PC-9 (cell line): ENCODE data around the gene HLA-DRB5. TPM values are rescaled to one million over a fixed set of nuclear protein-coding genes. Genes with fewer than 3 reads are reported as not detected.
A peak's percentile ranks its signal among the peaks of the same experiment; 100 is the strongest.
"Not testable (repeated sequence)": the region's sequence is repeated elsewhere in the genome, so short reads cannot be mapped to it uniquely, and the experiment has no call there.

Experiments
- BruUV-seq: library from RNA; stranded (reverse); fragments of 400-500 nt; replicated peaks from 2 replicates; lab custom pipeline; 2021; lab: Mats Ljungman, UMichigan
- CTCF ChIA-PET: fragments of 300-600 bp; sonication (Branson Sonifier 250); formaldehyde crosslinking; loops from one replicate; lab custom pipeline; 2022; ENCODE audit warnings: antibody characterized with exemption; lab: Charles Lee
- POLR2A ChIA-PET: fragments of 300-600 bp; sonication (Branson Sonifier 250); formaldehyde crosslinking; loops from one replicate; lab custom pipeline; 2022; ENCODE audit warnings: antibody characterized with exemption; ENCODE audit not compliant: unreplicated experiment; lab: Charles Lee
- DNase-seq, 2 experiments: peaks; one replicate each; pipeline versions ENCODE4 v3.0.0 to v3.0.0-alpha.2; 2015 to 2022; ENCODE audit warnings: mixed read lengths in 1 of 2
- H2AFZ ChIP-seq: fragments of 200-600 bp; sonication (generic); 2 replicates; pipeline ENCODE4 v1.8.1; 2017; ENCODE audit warnings: antibody characterized with exemption
- H3F3A ChIP-seq: fragments of 200-600 bp; sonication (generic); 2 replicates; pipeline ENCODE4 v1.8.1; 2017; ENCODE audit warnings: antibody characterized with exemption, mild to moderate bottlenecking, low read depth; ENCODE audit not compliant: insufficient read depth
- H3K27ac ChIP-seq: fragments of 200-600 bp; sonication (generic); 2 replicates; pipeline ENCODE4 v1.6.1; 2016; ENCODE audit warnings: mixed run types
- H3K27me3 ChIP-seq: fragments of 200-600 bp; sonication (generic); 2 replicates; pipeline ENCODE4 v1.6.1; 2016; ENCODE audit warnings: low read depth, mixed run types; ENCODE audit not compliant: insufficient read depth
- H3K36me3 ChIP-seq: fragments of 200-600 bp; sonication (generic); 2 replicates; pipeline ENCODE4 v1.6.1; 2016; ENCODE audit warnings: low read depth, mixed run types
- H3K4me1 ChIP-seq: fragments of 200-600 bp; sonication (generic); replicated peaks from 2 replicates; pipeline ENCODE4 v1.6.1; 2016; ENCODE audit warnings: mixed run types; ENCODE audit not compliant: insufficient read depth
- H3K4me2 ChIP-seq: fragments of 200-600 bp; sonication (generic); 2 replicates; pipeline ENCODE4 v1.6.1; 2017; ENCODE audit warnings: mixed run types
- H3K4me3 ChIP-seq: fragments of 200-600 bp; sonication (generic); 2 replicates; pipeline ENCODE4 v1.6.1; 2016; ENCODE audit warnings: mixed run types
- H3K79me2 ChIP-seq: fragments of 200-600 bp; sonication (generic); 2 replicates; pipeline ENCODE4 v1.6.1; 2017; ENCODE audit warnings: low read depth, mixed run types
- H3K9me2 ChIP-seq: fragments of 200-600 bp; sonication (generic); 2 replicates; pipeline ENCODE4 v1.8.1; 2017; ENCODE audit warnings: mild to moderate bottlenecking; ENCODE audit not compliant: insufficient read depth
- H3K9me3 ChIP-seq: fragments of 200-600 bp; sonication (generic); 2 replicates; pipeline ENCODE4 v1.8.1; 2016; ENCODE audit warnings: low read depth; ENCODE audit not compliant: insufficient read depth
- H4K20me1 ChIP-seq: fragments of 200-600 bp; sonication (generic); 2 replicates; pipeline ENCODE4 v1.8.1; 2017; ENCODE audit not compliant: insufficient read depth
- CTCF ChIP-seq: fragments of 200-600 bp; sonication (generic); conservative IDR thresholded peaks from 2 replicates; pipeline ENCODE4 v1.6.1; 2017; ENCODE audit warnings: mixed run types, antibody characterized with exemption, mild to moderate bottlenecking, moderate library complexity
- EZH2 ChIP-seq: fragments of 200-600 bp; sonication (generic); IDR thresholded peaks from 2 replicates; pipeline ENCODE4 v1.8.0; 2017; ENCODE audit warnings: antibody characterized with exemption, low read depth
- intact Hi-C: fragments of 100-400 bp; cut with micrococcal nuclease; formaldehyde crosslinking; loops from one replicate; pipeline ENCODE4 v1.10.0; 2022; ENCODE audit not compliant: unreplicated experiment
- total RNA-seq: library from RNA; stranded (reverse); gene quantifications from 2 replicates; pipeline ENCODE4 v1.2.3, GENCODE V29; 2021

The HLA-DRB5 gene
- total RNA-seq, 1 experiment from 2014 or later: 0.33 TPM

GRCh38 chr6:32475392-32476206 lies 54.5 kb downstream of the HLA-DRB5 start:
- Histone ChIP-seq H3K9me3 (no peaks in the 10 kb centered on the region), H3F3A (no peaks in the 10 kb centered on the region), H3K36me3 (no peaks in the 10 kb centered on the region), H3K27me3 (peaks cover 8% of the 10 kb centered on the region; the same call in 1 of the 2 replicates), H3K27ac (no peak overlapping the region), H2AFZ (no peak overlapping the region), H3K4me1 (no peaks in the 10 kb centered on the region), H3K4me2 (no peak overlapping the region), H3K79me2 (no peaks in the 10 kb centered on the region), H4K20me1 (no peaks in the 10 kb centered on the region), H3K9me2 (no peaks in the 10 kb centered on the region), H3K4me3 (no peak overlapping the region)
- ChIA-PET CTCF (no interaction called here), POLR2A (no interaction called here)
- intact Hi-C loops: no loop called here
- TF ChIP-seq EZH2 (no peak), CTCF (no peak)
- DNase-seq: no peak
- no TSS peak for BruUV-seq

GRCh38 chr6:32473376-32474348 lies 56.4 kb downstream of the HLA-DRB5 start:
- POLR2A ChIA-PET, H3K4me1 ChIP-seq, H2AFZ ChIP-seq, H3K4me3 ChIP-seq, H3K4me2 ChIP-seq, H3K9me3 ChIP-seq, H3K9me2 ChIP-seq, H3K79me2 ChIP-seq, intact Hi-C loops, H3F3A ChIP-seq, H4K20me1 ChIP-seq, BruUV-seq, H3K27ac ChIP-seq, H3K36me3 ChIP-seq, CTCF ChIA-PET: not testable (repeated sequence)
- peak in 1 of 2 experiments; percentile 3 for DNase-seq
- peaks cover 12% of the 10 kb centered on the region; the same call in 1 of the 2 replicates for H3K27me3 ChIP-seq

GRCh38 chr6:32472781-32473375 lies 57.2 kb downstream of the HLA-DRB5 start:
- POLR2A ChIA-PET: no interaction called here
- CTCF ChIA-PET: no interaction called here
- H3F3A ChIP-seq: no peaks in the 10 kb centered on the region
- no TSS peak for BruUV-seq
- H3K79me2 ChIP-seq: no peaks in the 10 kb centered on the region
- H3K4me3 ChIP-seq: no peak overlapping the region
- no peak for TF ChIP-seq CTCF
- TF ChIP-seq EZH2: no peak
- H3K9me3 ChIP-seq: no peaks in the 10 kb centered on the region
- no peaks in the 10 kb centered on the region for H3K36me3 ChIP-seq
- peaks cover 12% of the 10 kb centered on the region; the same call in 1 of the 2 replicates for H3K27me3 ChIP-seq
- no peak overlapping the region for H3K4me2 ChIP-seq
- no peaks in the 10 kb centered on the region for H3K9me2 ChIP-seq
- intact Hi-C loops: no loop called here
- H3K27ac ChIP-seq: no peak overlapping the region
- H4K20me1 ChIP-seq: no peaks in the 10 kb centered on the region
- no peak overlapping the region for H2AFZ ChIP-seq
- no peak for DNase-seq
- no peaks in the 10 kb centered on the region for H3K4me1 ChIP-seq

GRCh38 chr6:32467743-32468503 lies 62.2 kb downstream of the HLA-DRB5 start:
- H4K20me1 ChIP-seq, H3K79me2 ChIP-seq, intact Hi-C loops, H3K4me1 ChIP-seq, CTCF ChIA-PET, H3F3A ChIP-seq, H3K9me3 ChIP-seq, H3K36me3 ChIP-seq, POLR2A ChIA-PET, H3K9me2 ChIP-seq, H3K27ac ChIP-seq, BruUV-seq, H2AFZ ChIP-seq, DNase-seq, H3K4me3 ChIP-seq, H3K4me2 ChIP-seq: not testable (repeated sequence)
- peaks cover 21% of the 10 kb centered on the region; the same call in 1 of the 2 replicates for H3K27me3 ChIP-seq
